Dedifferentiated amniotic fluid mesenchymal stem cell (primary cell): Measurements from ENCODE around the gene PXDN.
"Not testable (repeated sequence)": the region's sequence is repeated elsewhere in the genome, so short reads cannot be mapped to it uniquely, and the experiment has no call there.

ENCODE experiments used
- DNase-seq: peaks from one replicate; pipeline ENCODE4 v3.0.0-alpha.2; 2016; ENCODE audit errors: extremely low spot score

PXDN gene

GRCh38 chr2:1685078-1685956, 59.0 kb downstream of the PXDN start:
- no peak for DNase-seq

- DNase-seq, result no peak
Measured at GRCh38 chr2:1683297-1683696, 61.0 kb downstream of the PXDN start.

GRCh38 chr2:1682181-1682440, 62.2 kb downstream of the PXDN start:
- no peak for DNase-seq

GRCh38 chr2:1681323-1682180, 62.8 kb downstream of the PXDN start:
- no peak for DNase-seq

GRCh38 chr2:1681017-1681318, 63.3 kb downstream of the PXDN start:
- no peak for DNase-seq

- DNase-seq, result no peak
Measured at GRCh38 chr2:1680222-1681016, 63.9 kb downstream of the PXDN start.

GRCh38 chr2:1679488-1680039, 64.8 kb downstream of the PXDN start:
- DNase-seq, result not testable (repeated sequence)

GRCh38 chr2:1679065-1679464, 65.2 kb downstream of the PXDN start:
- not testable (repeated sequence) for DNase-seq

GRCh38 chr2:1678609-1679008, 65.7 kb downstream of the PXDN start:
- no peak for DNase-seq

GRCh38 chr2:1677821-1678165, 66.5 kb downstream of the PXDN start:
- no peak for DNase-seq

GRCh38 chr2:1676913-1677820, 67.1 kb downstream of the PXDN start:
- no peak for DNase-seq

- no peak for DNase-seq
Measured at GRCh38 chr2:1676091-1676912, 68.0 kb downstream of the PXDN start.

GRCh38 chr2:1675633-1676032, 68.7 kb downstream of the PXDN start:
- peak; percentile 84 for DNase-seq

- DNase-seq, result no peak
Measured at GRCh38 chr2:1674766-1675397, 69.4 kb downstream of the PXDN start.

GRCh38 chr2:1674276-1674675, 70.0 kb downstream of the PXDN start:
- no peak for DNase-seq

GRCh38 chr2:1673160-1673944, 71.0 kb downstream of the PXDN start:
- DNase-seq, result no peak

GRCh38 chr2:1672738-1673137, 71.6 kb downstream of the PXDN start:
- DNase-seq, result no peak

- no peak for DNase-seq
Measured at GRCh38 chr2:1671916-1672315, 72.4 kb downstream of the PXDN start.

GRCh38 chr2:1670636-1671035, 73.7 kb downstream of the PXDN start:
- no peak for DNase-seq
